Transverse colon (tissue), 4 donors: ENCODE measurements around the gene MOBP. TPM values are rescaled to one million over a fixed set of nuclear protein-coding genes. Genes with fewer than 3 reads are reported as not detected.

Source experiments
- DNase-seq: peaks from one replicate; pipeline ENCODE4 v3.0.0-alpha.2; 2019
- H3K27ac ChIP-seq, 4 donors: fragments of 200-600 bp; sonication (generic); 2 replicates each; pipeline ENCODE4 v1.5.1; 2016 to 2018; ENCODE audit warnings: inconsistent platforms in 4 of 4
- H3K27me3 ChIP-seq: fragments of 200-600 bp; sonication (generic); 2 replicates; pipeline ENCODE4 v1.5.1; 2017; ENCODE audit warnings: inconsistent platforms
- H3K36me3 ChIP-seq, 4 donors: fragments of 200-600 bp; sonication (generic); 2 replicates each; pipeline ENCODE4 v1.5.1; 2017 to 2019; ENCODE audit warnings: inconsistent platforms in 4 of 4
- H3K4me1 ChIP-seq, 4 donors: fragments of 200-600 bp; sonication (generic); 2 replicates each; pipeline ENCODE4 v1.5.1; 2017 to 2020; ENCODE audit warnings: inconsistent platforms in 4 of 4
- H3K4me3 ChIP-seq, 4 donors: fragments of 200-600 bp; sonication (generic); 1 replicate in 1 of 4; 2 replicates in 3 of 4; pipeline versions ENCODE4 v1.5.1 to v1.6.1; 2017 to 2019; ENCODE audit warnings: inconsistent platforms in 4 of 4
- H3K9me3 ChIP-seq, 2 donors: fragments of 200-600 bp; sonication (generic); 2 replicates each; pipeline ENCODE4 v1.5.1; 2017 to 2019; ENCODE audit warnings: inconsistent platforms in 2 of 2
- EP300 ChIP-seq: sonication (generic); formaldehyde crosslinking; IDR thresholded peaks from one replicate; pipeline ENCODE4 v1.6.1; 2017; ENCODE audit warnings: antibody characterized with exemption, low read depth
- POLR2A ChIP-seq: fragments of 450-650 bp; IDR thresholded peaks from one replicate; pipeline ENCODE4 v1.6.1; 2016; ENCODE audit warnings: antibody characterized with exemption, mild to moderate bottlenecking, moderate library complexity
- POLR2AphosphoS5 ChIP-seq, 3 donors: sonication (generic); formaldehyde crosslinking; IDR thresholded peaks; one replicate each; pipeline ENCODE4 v1.6.1; 2016; ENCODE audit warnings: antibody characterized with exemption in 3 of 3
- WGBS, 2 donors: methylation state at CpG; one replicate each; pipeline ENCODE4 v1.1.5; 2018; ENCODE audit warnings: low coverage in 1 of 2; 5-methylcytosine and 5-hydroxymethylcytosine counted together
- in situ Hi-C, 4 donors: fragments of 200-750 bp; cut with MboI; loops; one replicate each; pipeline versions ENCODE4 v1.15.0 to v1.15.1; 2017; ENCODE audit warnings: low sequenced_read_pairs in 3 of 4, low pct_ligation_motif_present in 1 of 4, low pct_unique_long_range_greater_than_20kb in 1 of 4
- intact Hi-C: fragments of 100-400 bp; cut with DNase I; formaldehyde crosslinking; loops from one replicate; pipeline ENCODE4 v1.15.1; 2023; ENCODE audit warnings: low total_unique reads
- total RNA-seq, 4 donors: library from RNA; depleted of rRNA; stranded (reverse); fragments of >200 nt; gene quantifications; one replicate each; pipeline ENCODE4 v1.1.0, GENCODE V29; 2016
- TF ChIP-seq, protein P1 (sequence below), 5 experiments: fragments of 200-600 bp in 3 of 5; fragments of 450-650 bp in 2 of 5; sonication (generic) in 3 of 5; IDR thresholded peaks; 1 replicate in 2 of 5; 2 replicates in 3 of 5; pipeline ENCODE4 v1.5.1; 2016 to 2017; ENCODE audit warnings: antibody characterized with exemption in 5 of 5, inconsistent platforms in 3 of 5, mild to moderate bottlenecking in 2 of 5, moderate library complexity in 1 of 5

Gene MOBP
- total RNA-seq, 4 donors from 2014 or later, result 0.27 to 5.2 (median 1.3) TPM; not detected in 1

DNA sequence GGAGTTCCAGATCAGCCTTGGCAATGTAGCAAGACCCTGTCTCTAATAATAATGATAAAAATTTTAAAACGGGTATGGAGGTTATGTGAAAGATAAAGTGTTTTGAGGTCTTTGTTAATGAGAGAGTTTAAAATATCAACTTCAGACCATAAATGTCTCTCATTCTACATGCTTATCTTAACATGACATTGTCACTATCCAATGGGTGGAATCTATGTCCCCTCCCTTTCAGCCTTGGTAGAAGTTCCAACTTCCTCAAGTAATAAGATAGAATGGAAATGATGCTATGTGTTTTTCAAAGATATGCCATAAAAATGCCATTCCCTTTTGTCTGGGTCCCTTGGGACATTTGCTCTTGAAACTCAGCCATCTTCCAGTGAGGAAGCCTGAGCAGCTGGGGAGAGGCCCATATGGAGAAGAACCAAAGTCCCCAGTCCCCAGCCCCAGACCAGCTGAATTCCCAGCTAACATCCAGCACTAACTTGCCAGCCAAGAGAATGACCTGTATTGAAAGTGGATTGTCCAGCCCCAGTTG is 44.0 kb upstream of the MOBP start:
- in situ Hi-C loops (loop anchor here in 1 of 4 donors (25.0 kb wide), 1 partner anchor 889 kb away; the partner anchor contains the start of gene EIF1B), intact Hi-C loops (no loop called here)
- no peaks in the 10 kb centered on the region for H3K27me3 ChIP-seq
- WGBS, 2 donors, result 76 to 100% methylated on average over 1 of the region's 1 CpG
- no peak for TF ChIP-seq EP300
- TF ChIP-seq POLR2AphosphoS5 (IDR thresholded peaks at IDR 0.05), result no peak
- no peak for TF ChIP-seq POLR2A
- TF ChIP-seq, protein P1, sequence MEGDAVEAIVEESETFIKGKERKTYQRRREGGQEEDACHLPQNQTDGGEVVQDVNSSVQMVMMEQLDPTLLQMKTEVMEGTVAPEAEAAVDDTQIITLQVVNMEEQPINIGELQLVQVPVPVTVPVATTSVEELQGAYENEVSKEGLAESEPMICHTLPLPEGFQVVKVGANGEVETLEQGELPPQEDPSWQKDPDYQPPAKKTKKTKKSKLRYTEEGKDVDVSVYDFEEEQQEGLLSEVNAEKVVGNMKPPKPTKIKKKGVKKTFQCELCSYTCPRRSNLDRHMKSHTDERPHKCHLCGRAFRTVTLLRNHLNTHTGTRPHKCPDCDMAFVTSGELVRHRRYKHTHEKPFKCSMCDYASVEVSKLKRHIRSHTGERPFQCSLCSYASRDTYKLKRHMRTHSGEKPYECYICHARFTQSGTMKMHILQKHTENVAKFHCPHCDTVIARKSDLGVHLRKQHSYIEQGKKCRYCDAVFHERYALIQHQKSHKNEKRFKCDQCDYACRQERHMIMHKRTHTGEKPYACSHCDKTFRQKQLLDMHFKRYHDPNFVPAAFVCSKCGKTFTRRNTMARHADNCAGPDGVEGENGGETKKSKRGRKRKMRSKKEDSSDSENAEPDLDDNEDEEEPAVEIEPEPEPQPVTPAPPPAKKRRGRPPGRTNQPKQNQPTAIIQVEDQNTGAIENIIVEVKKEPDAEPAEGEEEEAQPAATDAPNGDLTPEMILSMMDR (IDR thresholded peaks at IDR 0.05), result no peak
- no peaks in the 10 kb centered on the region for H3K9me3 ChIP-seq
- no peak for DNase-seq
- no peaks in the 10 kb centered on the region for H3K36me3 ChIP-seq
- no peak overlapping the region for H3K4me3 ChIP-seq
- no peak overlapping the region for H3K27ac ChIP-seq
- H3K4me1 ChIP-seq, result peaks cover 0 to 3% (median 0%) of the 10 kb centered on the region in 4 donors

DNA sequence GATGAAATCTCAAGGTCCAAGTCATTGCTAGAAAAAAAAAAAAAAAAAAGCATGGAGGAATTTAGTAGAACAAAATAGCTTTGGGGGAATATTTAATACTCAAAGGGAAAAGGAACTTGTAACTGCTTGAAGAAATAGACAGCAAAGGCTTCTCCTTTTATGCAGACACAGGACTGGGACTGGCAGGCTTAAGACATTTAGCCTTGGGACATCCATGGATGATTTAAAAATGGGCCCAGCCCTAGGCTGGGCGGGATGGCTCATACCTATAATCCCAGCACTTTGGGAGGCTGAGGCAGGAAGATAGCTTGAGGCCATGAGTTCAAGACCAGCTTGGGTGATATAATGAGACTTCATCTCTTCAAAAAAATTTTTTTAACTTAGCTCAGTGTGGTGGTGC is 41.2 kb upstream of the MOBP start:
- intact Hi-C loops (no loop called here), in situ Hi-C loops (no loop called here)
- Histone ChIP-seq H3K27ac (no peak overlapping the region), H3K36me3 (no peaks in the 10 kb centered on the region), H3K27me3 (no peaks in the 10 kb centered on the region), H3K9me3 (no peaks in the 10 kb centered on the region), H3K4me3 (no peak overlapping the region), H3K4me1 (no peaks in the 10 kb centered on the region)
- DNase-seq, result no peak
- TF ChIP-seq POLR2A, result no peak
- TF ChIP-seq POLR2AphosphoS5 (IDR thresholded peaks at IDR 0.05), result no peak
- no peak for TF ChIP-seq EP300
- TF ChIP-seq, protein P1 (IDR thresholded peaks at IDR 0.05), result no peak
- WGBS, 2 donors, result 0 to 95% methylated on average over 1 of the region's 1 CpG

DNA sequence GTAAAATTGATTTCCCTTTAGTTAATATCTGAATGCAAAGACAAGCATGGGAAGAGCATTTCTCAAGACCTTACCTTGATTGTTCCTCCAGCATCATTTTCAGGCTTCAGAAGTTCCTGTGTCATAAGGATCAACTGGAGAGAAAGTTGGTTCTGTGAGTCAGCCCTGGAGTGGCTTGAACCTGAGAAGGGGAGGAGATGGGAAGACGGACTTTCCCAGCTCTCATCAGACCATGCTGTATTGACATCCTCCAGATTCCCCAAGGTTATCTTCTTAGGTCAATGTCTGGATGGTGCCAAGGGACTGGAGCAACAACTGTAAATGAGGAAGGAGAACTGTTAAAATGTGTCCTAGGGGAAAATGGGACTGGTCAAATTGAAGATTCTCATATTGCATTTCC is 40.0 kb upstream of the MOBP start:
- intact Hi-C loops (no loop called here), in situ Hi-C loops (no loop called here)
- Histone ChIP-seq H3K36me3 (no peaks in the 10 kb centered on the region), H3K27ac (no peak overlapping the region), H3K27me3 (no peaks in the 10 kb centered on the region), H3K4me3 (no peak overlapping the region), H3K9me3 (no peaks in the 10 kb centered on the region), H3K4me1 (no peaks in the 10 kb centered on the region)
- 86 to 100% methylated on average over 1 of the region's 1 CpG for WGBS, 2 donors
- DNase-seq, result no peak
- TF ChIP-seq, protein P1 (IDR thresholded peaks at IDR 0.05), result no peak
- no peak for TF ChIP-seq EP300
- no peak for TF ChIP-seq POLR2A
- no peak for TF ChIP-seq POLR2AphosphoS5 (IDR thresholded peaks at IDR 0.05)

DNA sequence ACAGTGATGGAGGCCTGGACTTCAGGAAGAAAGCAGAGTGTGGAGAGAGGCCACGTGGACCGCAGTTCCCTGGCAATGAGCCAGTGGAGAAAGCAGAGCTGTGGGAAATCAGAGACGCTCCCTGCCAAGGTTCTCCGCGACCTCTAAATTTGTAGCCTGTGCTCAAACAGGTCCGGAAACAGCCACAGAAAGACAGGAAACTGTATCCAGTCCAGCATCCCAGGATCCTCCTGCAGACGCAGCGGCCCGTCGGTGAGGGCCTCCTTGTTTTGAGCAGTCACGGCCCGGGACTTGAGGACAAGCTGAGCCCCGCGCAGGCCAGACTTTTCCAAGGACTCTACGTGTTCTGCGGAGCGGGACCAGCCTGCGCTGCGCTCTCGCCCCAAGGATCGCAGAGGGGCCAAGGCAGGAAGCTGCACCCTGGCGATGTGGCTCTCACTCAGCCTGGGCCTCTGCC is 38.7 kb upstream of the MOBP start:
- Histone ChIP-seq H3K27me3 (no peaks in the 10 kb centered on the region), H3K27ac (no peak overlapping the region), H3K9me3 (no peaks in the 10 kb centered on the region), H3K36me3 (no peaks in the 10 kb centered on the region), H3K4me1 (peaks cover 0 to 7% (median 2%) of the 10 kb centered on the region in 4 donors), H3K4me3 (no peak overlapping the region)
- TF ChIP-seq, protein P1 (IDR thresholded peaks at IDR 0.05), result no peak
- TF ChIP-seq POLR2A (no peak), POLR2AphosphoS5 (IDR thresholded peaks at IDR 0.05) (no peak), EP300 (no peak)
- in situ Hi-C loops, result no loop called here
- no peak for DNase-seq
- WGBS, 2 donors, result 74 to 87% methylated on average over 3 to 22 of the region's 22 CpGs
- intact Hi-C loops, result no loop called here
